HG02885 (cell line): ENCODE results near the gene SCAMP4.

Experiments
- ATAC-seq: cut with Tn5 transposase; IDR thresholded peaks from one replicate; pipeline ENCODE4 v1.9.1; 2021; ENCODE audit warnings: mild to moderate bottlenecking; ENCODE audit not compliant: unreplicated experiment, poor library complexity

SCAMP4 gene

GRCh38 chr19:1905110-1905862 lies at the start of gene SCAMP4, which contains the start of gene ADAT3:
TSS of gene SCAMP4 (plus strand) at chr19:1905399. CDS start at chr19:1915020, 9,621 bp downstream.
TSS of gene ADAT3 (plus strand) at chr19:1905399. CDS start at chr19:1912048, 6,649 bp downstream.
- peak; percentile 88 for ATAC-seq

GRCh38 chr19:1855828-1856255 lies 49.4 kb upstream of the SCAMP4 start:
- peak; percentile 3 for ATAC-seq

GRCh38 chr19:1856345-1856697 lies 48.9 kb upstream of the SCAMP4 start:
- no peak for ATAC-seq

GRCh38 chr19:1856698-1857603 lies 48.2 kb upstream of the SCAMP4 start:
- ATAC-seq: no peak

GRCh38 chr19:1857648-1858326 lies 47.4 kb upstream of the SCAMP4 start:
- ATAC-seq: no peak

- ATAC-seq: no peak
These were observed 46.7 kb upstream of the SCAMP4 start for GRCh38 chr19:1858412-1859081.

- ATAC-seq: no peak
These were observed 45.8 kb upstream of the SCAMP4 start for GRCh38 chr19:1859331-1859781.

GRCh38 chr19:1860042-1860775 lies 45.0 kb upstream of the SCAMP4 start:
- ATAC-seq: no peak

GRCh38 chr19:1860821-1861598 lies 44.2 kb upstream of the SCAMP4 start:
- ATAC-seq: no peak

- ATAC-seq: no peak
These were observed 43.6 kb upstream of the SCAMP4 start for GRCh38 chr19:1861599-1862031.

- ATAC-seq: no peak
These were observed 43.2 kb upstream of the SCAMP4 start for GRCh38 chr19:1862068-1862423.

- peak; percentile 26 for ATAC-seq
These were observed 42.5 kb upstream of the SCAMP4 start for GRCh38 chr19:1862424-1863327.

- no peak for ATAC-seq
These were observed 41.9 kb upstream of the SCAMP4 start, which contains the start of gene KLF16 for GRCh38 chr19:1863328-1863637. TSS of gene KLF16 (minus strand) at chr19:1863579. CDS start at chr19:1863497, 82 bp downstream.

- ATAC-seq: peak; percentile 62
These were observed 41.3 kb upstream of the SCAMP4 start for GRCh38 chr19:1863638-1864479.

- peak; percentile 30 for ATAC-seq
These were observed 40.6 kb upstream of the SCAMP4 start for GRCh38 chr19:1864480-1865171.
